HepG2 (cell line): ENCODE measurements around the gene MCF2L. TPM values are rescaled to one million over a fixed set of nuclear protein-coding genes. Genes with fewer than 3 reads are reported as not detected.

ENCODE experiments used
- ARID2 ChIP-seq: sonication (generic); formaldehyde crosslinking; IDR thresholded peaks from 2 replicates; pipeline ENCODE4 v1.8.1; 2022; ENCODE audit warnings: mild to moderate bottlenecking, missing genetic modification reagents, borderline replicate concordance
- HDAC2 ChIP-seq: sonication (generic); formaldehyde crosslinking; IDR thresholded peaks from 2 replicates; pipeline ENCODE4 v1.4.0; 2020; ENCODE audit warnings: missing genetic modification reagents
- NR2C2 ChIP-seq: sonication (generic); formaldehyde crosslinking; IDR thresholded peaks from 2 replicates; pipeline ENCODE4 v1.4.0; 2020; ENCODE audit warnings: missing genetic modification reagents, mild to moderate bottlenecking, moderate library complexity, borderline replicate concordance
- RBFOX2 ChIP-seq: fragments of 200-400 bp; formaldehyde crosslinking; IDR thresholded peaks from 2 replicates; pipeline ENCODE4 v1.6.1; 2017; ENCODE audit warnings: low read depth, mild to moderate bottlenecking, low read length
- SOX6 ChIP-seq, 2 experiments: fragments of 450-650 bp in 1 of 2; sonication (generic) in 1 of 2; formaldehyde crosslinking in 1 of 2; IDR thresholded peaks; 2 replicates each; pipeline versions ENCODE4 v1.4.0 to v1.6.1; 2017 to 2020; ENCODE audit warnings: antibody characterized with exemption in 1 of 2, mild to moderate bottlenecking in 1 of 2, missing genetic modification reagents in 1 of 2
- polyA plus RNA-seq, 8 experiments: library from polyadenylated mRNA; depleted of rRNA in 3 of 8; stranded (reverse) in 7 of 8; unstranded in 1 of 8; fragments of >200 nt; fragmentation: Illumina TruSeq in 4 of 8; extraction: Trizol in 4 of 8; gene quantifications; 2 replicates each; pipeline versions ENCODE4 v1.2.1 to v1.2.3, GENCODE V29; 2011 to 2016; ENCODE audit warnings: low read depth in 4 of 8, missing spikeins in 1 of 8, mixed read lengths in 1 of 8; ENCODE audit not compliant: insufficient read depth in 1 of 8
- total RNA-seq, 5 experiments: library from RNA; depleted of rRNA; stranded (reverse); fragments of >200 nt; fragmentation: Illumina TruSeq; extraction: Trizol; gene quantifications; 2 replicates each; pipeline ENCODE4 v1.2.3, GENCODE V29; 2016; ENCODE audit warnings: low read depth in 1 of 5
- TF ChIP-seq, protein P1 (sequence below): sonication (generic); formaldehyde crosslinking; IDR thresholded peaks from 2 replicates; pipeline ENCODE4 v1.5.0; 2020; ENCODE audit warnings: mild to moderate bottlenecking, missing genetic modification reagents, borderline replicate concordance
- TF ChIP-seq, protein P2 (sequence below): sonication (generic); formaldehyde crosslinking; IDR thresholded peaks from 2 replicates; pipeline ENCODE4 v1.5.0; 2020; ENCODE audit warnings: mild to moderate bottlenecking, missing genetic modification reagents, moderate library complexity
- TF ChIP-seq, protein P3 (sequence below): sonication (generic); formaldehyde crosslinking; IDR thresholded peaks from 2 replicates; pipeline ENCODE4 v1.8.0; 2022; ENCODE audit warnings: low read depth, missing genetic modification reagents

MCF2L gene
- total and polyA plus RNA-seq, 2 of the 13 experiments (the other 11 are each of a cell fraction or from before 2014, with no cell fraction given) = 19.4 to 28.4 TPM

DNA sequence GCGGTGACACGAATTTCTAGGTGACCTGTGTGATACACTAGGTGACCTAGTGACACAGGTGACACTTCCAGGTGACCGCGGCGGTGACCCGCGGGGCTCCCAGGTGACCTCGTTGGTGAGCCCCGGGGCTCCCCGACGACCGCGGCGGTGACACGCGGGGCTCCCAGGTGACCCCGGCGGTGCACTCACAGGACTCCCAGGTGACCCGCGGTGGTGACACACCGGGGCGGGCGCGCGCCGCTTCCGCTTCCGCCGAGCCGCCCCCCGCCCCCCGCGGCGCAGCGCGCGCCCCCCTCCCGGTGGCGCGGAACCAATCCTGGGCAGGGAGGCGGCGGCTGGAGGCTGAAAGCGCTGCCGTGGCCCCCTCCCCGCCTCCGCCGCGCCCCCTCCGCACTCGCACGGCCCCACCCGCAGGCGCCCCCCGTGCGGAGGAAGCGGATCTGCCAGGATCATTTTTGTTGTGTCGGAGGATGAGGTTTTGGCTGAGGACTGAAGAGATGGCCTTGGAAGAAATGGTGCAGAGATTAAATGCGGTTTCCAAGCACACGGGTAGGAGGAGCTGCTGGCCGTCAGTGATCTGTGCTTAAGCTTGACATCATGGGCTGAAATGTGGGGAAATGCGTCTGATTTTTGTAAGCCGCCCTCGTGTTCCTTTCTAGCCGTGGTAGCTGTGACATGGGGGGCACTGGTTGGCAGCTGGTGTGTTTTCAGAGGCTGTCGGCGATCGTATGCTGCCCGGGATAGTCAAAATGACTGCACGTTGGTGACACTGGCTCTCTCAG, at the start of gene MCF2L (continued):
- TF ChIP-seq, protein P1, sequence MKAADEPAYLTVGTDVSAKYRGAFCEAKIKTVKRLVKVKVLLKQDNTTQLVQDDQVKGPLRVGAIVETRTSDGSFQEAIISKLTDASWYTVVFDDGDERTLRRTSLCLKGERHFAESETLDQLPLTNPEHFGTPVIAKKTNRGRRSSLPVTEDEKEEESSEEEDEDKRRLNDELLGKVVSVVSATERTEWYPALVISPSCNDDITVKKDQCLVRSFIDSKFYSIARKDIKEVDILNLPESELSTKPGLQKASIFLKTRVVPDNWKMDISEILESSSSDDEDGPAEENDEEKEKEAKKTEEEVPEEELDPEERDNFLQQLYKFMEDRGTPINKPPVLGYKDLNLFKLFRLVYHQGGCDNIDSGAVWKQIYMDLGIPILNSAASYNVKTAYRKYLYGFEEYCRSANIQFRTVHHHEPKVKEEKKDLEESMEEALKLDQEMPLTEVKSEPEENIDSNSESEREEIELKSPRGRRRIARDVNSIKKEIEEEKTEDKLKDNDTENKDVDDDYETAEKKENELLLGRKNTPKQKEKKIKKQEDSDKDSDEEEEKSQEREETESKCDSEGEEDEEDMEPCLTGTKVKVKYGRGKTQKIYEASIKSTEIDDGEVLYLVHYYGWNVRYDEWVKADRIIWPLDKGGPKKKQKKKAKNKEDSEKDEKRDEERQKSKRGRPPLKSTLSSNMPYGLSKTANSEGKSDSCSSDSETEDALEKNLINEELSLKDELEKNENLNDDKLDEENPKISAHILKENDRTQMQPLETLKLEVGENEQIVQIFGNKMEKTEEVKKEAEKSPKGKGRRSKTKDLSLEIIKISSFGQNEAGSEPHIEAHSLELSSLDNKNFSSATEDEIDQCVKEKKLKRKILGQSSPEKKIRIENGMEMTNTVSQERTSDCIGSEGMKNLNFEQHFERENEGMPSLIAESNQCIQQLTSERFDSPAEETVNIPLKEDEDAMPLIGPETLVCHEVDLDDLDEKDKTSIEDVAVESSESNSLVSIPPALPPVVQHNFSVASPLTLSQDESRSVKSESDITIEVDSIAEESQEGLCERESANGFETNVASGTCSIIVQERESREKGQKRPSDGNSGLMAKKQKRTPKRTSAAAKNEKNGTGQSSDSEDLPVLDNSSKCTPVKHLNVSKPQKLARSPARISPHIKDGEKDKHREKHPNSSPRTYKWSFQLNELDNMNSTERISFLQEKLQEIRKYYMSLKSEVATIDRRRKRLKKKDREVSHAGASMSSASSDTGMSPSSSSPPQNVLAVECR (CRISPR knock-in tag) = peak; percentile 75; the same call in 1 of the 2 replicates
- TF ChIP-seq, protein P2, sequence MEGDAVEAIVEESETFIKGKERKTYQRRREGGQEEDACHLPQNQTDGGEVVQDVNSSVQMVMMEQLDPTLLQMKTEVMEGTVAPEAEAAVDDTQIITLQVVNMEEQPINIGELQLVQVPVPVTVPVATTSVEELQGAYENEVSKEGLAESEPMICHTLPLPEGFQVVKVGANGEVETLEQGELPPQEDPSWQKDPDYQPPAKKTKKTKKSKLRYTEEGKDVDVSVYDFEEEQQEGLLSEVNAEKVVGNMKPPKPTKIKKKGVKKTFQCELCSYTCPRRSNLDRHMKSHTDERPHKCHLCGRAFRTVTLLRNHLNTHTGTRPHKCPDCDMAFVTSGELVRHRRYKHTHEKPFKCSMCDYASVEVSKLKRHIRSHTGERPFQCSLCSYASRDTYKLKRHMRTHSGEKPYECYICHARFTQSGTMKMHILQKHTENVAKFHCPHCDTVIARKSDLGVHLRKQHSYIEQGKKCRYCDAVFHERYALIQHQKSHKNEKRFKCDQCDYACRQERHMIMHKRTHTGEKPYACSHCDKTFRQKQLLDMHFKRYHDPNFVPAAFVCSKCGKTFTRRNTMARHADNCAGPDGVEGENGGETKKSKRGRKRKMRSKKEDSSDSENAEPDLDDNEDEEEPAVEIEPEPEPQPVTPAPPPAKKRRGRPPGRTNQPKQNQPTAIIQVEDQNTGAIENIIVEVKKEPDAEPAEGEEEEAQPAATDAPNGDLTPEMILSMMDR = peak; percentile 59
- TF ChIP-seq HDAC2 (CRISPR knock-in tag) (no peak), SOX6 (IDR thresholded peaks at IDR 0.05) (no peak), SOX6 (CRISPR knock-in tag; IDR thresholded peaks at IDR 0.05) (0 out of 2 replicates have a peak, but pooled peaks have one; percentile 13), ARID2 (CRISPR knock-in tag) (0 out of 2 replicates have a peak, but pooled peaks have one; percentile 51), NR2C2 (CRISPR knock-in tag) (peak; percentile 82; the same call in 1 of the 2 replicates), RBFOX2 (peak; percentile 63)
- TF ChIP-seq, protein P3, sequence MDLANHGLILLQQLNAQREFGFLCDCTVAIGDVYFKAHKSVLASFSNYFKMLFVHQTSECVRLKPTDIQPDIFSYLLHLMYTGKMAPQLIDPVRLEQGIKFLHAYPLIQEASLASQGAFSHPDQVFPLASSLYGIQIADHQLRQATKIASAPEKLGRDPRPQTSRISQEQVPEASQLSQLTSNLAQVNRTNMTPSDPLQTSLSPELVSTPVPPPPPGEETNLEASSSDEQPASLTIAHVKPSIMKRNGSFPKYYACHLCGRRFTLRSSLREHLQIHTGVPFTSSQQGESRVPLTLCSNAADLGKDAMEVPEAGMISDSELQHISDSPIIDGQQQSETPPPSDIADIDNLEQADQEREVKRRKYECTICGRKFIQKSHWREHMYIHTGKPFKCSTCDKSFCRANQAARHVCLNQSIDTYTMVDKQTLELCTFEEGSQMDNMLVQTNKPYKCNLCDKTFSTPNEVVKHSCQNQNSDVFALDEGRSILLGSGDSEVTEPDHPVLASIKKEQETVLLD (CRISPR knock-in tag) = peak; percentile 92
